Measurements from ENCODE around the gene SNAPC2. TPM values are rescaled to one million over a fixed set of nuclear protein-coding genes. Genes with fewer than 3 reads are reported as not detected.
A peak's percentile ranks its signal among the peaks of the same experiment; 100 is the strongest.

Gene SNAPC2
- total and polyA plus RNA-seq, 12 donors = 8.2 to 38.2 (median 20.9) TPM

DNA sequence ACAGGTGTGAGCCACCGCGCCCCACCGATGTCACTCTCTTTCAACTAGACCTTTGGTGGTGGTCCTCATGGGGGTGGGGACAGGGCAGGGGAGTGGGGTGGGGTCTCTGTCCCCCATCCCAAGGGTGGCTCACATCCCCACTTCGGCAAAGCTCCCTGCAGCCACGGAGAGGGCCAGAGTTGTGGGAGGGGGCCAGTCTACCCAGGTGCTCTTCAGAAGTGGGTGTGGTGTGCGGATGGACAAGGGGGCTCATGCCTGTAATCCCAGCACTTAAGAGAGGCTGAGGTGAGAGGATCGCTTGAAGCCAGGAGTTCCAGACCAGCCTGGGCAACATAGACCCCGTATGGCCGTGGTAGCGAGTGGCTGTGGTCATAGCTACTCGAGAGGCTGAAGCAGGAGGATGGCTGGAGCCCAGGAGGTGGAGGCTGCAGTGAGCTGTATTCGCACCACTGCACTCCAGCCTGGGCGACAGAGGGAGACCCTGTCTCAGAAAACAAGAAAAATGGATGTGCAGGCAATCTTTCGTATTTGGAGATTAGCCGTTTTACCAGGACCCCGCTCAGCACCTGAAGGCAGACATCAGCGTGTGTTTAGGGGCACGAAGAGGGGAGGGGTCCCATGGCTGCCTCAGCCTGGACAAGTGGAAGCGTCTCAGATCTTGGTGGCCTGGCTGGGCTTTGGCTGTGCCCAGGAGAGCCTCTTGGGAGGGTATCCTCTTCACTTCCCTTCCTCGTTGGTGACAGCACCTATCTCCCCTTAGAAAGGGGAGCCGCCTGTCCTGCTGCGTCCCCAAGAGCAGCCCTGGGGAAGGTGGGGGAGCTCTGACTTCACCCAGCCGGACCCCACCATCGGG lies 4.7 kb upstream of the SNAPC2 start:
- no peak overlapping the region for H3K4me3 ChIP-seq
- TF ChIP-seq POLR2A (IDR thresholded peaks at IDR 0.05) = no peak
- TF ChIP-seq, protein P1, sequence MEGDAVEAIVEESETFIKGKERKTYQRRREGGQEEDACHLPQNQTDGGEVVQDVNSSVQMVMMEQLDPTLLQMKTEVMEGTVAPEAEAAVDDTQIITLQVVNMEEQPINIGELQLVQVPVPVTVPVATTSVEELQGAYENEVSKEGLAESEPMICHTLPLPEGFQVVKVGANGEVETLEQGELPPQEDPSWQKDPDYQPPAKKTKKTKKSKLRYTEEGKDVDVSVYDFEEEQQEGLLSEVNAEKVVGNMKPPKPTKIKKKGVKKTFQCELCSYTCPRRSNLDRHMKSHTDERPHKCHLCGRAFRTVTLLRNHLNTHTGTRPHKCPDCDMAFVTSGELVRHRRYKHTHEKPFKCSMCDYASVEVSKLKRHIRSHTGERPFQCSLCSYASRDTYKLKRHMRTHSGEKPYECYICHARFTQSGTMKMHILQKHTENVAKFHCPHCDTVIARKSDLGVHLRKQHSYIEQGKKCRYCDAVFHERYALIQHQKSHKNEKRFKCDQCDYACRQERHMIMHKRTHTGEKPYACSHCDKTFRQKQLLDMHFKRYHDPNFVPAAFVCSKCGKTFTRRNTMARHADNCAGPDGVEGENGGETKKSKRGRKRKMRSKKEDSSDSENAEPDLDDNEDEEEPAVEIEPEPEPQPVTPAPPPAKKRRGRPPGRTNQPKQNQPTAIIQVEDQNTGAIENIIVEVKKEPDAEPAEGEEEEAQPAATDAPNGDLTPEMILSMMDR (IDR thresholded peaks at IDR 0.05) = no peak
- peaks cover 25% of the 10 kb centered on the region for H3K27me3 ChIP-seq
- no peaks in the 10 kb centered on the region for H3K9me3 ChIP-seq (replicated peaks in 1 of 3)
- H3K4me1 ChIP-seq (replicated peaks in 1 of 2) = peaks cover 12 to 20% of the 10 kb centered on the region in 2 donors
- H3K27ac ChIP-seq = peak overlapping the region in 1 of 5 donors; percentile 68
- intact Hi-C loops (cut with DNase I) = no loop called here
- H3K36me3 ChIP-seq (replicated peaks in 1 of 2) = peaks cover 0 to 26% of the 10 kb centered on the region in 2 donors
- 44 to 50% (median 49%) methylated on average over 22 to 24 of the region's 24 CpGs for WGBS, 4 donors
- DNase-seq = peak in 2 of 7 donors; percentile 26 to 57

DNA sequence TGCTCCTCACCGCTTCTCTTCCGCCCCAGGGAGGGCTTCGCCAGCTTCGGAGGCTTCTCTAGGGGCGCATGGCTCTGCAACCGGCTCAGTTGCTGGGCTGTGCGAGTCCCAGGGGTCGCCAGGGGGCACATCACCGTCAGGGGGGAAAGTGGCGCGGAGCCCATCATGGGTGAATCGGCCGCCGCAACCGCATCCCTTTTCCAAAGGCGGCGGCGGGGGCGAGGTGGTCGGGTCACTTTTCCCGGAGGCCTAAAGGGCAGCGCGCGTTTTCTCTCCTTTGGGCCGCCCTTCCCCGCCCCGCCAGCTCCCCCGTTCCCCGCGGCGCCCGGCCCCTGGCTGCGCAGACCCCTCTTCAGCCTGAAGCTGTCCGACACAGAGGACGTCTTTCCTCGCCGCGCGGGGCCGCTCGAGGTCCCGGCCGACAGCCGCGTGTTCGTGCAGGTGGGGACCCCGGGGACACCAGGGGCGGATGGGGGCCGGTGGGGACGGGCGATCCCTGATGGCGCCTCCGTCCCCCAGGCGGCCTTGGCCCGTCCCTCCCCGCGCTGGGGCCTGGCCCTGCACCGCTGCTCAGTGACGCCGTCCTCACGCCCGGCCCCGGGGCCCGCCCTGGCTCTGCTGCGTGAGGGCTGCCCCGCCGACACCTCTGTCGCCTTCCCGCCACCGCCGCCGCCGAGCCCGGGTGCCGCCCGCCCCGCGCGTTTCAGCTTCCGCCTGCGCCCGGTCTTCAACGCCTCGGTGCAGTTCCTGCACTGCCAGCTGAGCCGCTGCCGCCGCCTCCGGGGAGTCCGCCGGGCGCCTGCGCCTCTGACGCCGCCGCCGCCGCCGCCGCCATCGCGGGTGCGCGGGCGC lies 3.8 kb upstream of the SNAPC2 start:
- Histone ChIP-seq H3K36me3 (replicated peaks in 1 of 2) (peaks cover 0 to 18% of the 10 kb centered on the region in 2 donors), H3K4me1 (replicated peaks in 1 of 2) (peaks cover 16 to 25% of the 10 kb centered on the region in 2 donors), H3K4me3 (peak overlapping the region in 1 of 4 donors; percentile 31), H3K27me3 (peaks cover 25% of the 10 kb centered on the region), H3K27ac (peak overlapping the region in 1 of 5 donors; percentile 68), H3K9me3 (replicated peaks in 1 of 3) (no peaks in the 10 kb centered on the region)
- TF ChIP-seq POLR2A (IDR thresholded peaks at IDR 0.05) = peak in 1 of 2 donors; percentile 6
- TF ChIP-seq, protein P1 (IDR thresholded peaks at IDR 0.05) = no peak
- intact Hi-C loops (cut with DNase I) = no loop called here
- DNase-seq = peak in 2 of 7 donors; percentile 32 to 62
- 1 to 4% (median 3%) methylated on average over 4 to 104 of the region's 104 CpGs for WGBS, 4 donors

DNA sequence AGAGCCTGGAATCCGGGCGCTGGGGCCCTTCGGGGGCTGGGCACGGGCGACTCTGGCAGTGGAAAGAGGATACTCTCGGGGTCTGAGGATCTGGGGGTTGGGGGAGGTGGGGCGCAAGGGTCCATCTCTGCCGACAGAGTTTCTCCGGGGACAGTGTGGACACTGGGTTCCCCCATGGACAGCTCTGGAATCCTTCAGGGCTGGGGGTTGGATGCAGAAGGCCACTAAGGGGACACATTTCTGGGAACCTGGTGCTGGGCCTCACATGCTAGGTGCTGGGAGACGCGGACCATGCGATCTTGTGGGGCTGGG lies 3.2 kb upstream of the SNAPC2 start:
- Histone ChIP-seq H3K9me3 (replicated peaks in 1 of 3) (no peaks in the 10 kb centered on the region), H3K36me3 (replicated peaks in 1 of 2) (peaks cover 0 to 13% of the 10 kb centered on the region in 2 donors), H3K27me3 (peaks cover 25% of the 10 kb centered on the region), H3K27ac (peak overlapping the region in 1 of 5 donors; percentile 68), H3K4me1 (replicated peaks in 1 of 2) (peaks cover 21 to 31% of the 10 kb centered on the region in 2 donors), H3K4me3 (peak overlapping the region in 1 of 4 donors; percentile 32)
- TF ChIP-seq, protein P1 (IDR thresholded peaks at IDR 0.05) = no peak
- no peak for TF ChIP-seq POLR2A (IDR thresholded peaks at IDR 0.05)
- 6 to 40% (median 18%) methylated on average over 3 to 12 of the region's 12 CpGs for WGBS, 4 donors
- peak in 1 of 7 donors; percentile 20 for DNase-seq
- intact Hi-C loops (cut with DNase I) = no loop called here

All from adrenal gland (tissue), 12 donors.